Femur (tissue), 1 donor: Measurements from ENCODE around the gene CDH23.
"Not testable (repeated sequence)": the region's sequence is repeated elsewhere in the genome, so short reads cannot be mapped to it uniquely, and the experiment has no call there.

Experiments used
- DNase-seq: peaks from one replicate; pipeline ENCODE4 v3.0.0-alpha.2; 2017

Gene CDH23

GRCh38 chr10:71396711-71397295 lies at the start of gene CDH23:
Gene CDH23, plus strand, starts transcription at chr10:71396920. Its CDS starts 42,912 bp downstream, at chr10:71439832.
- DNase-seq = peak; percentile 74

- DNase-seq = no peak
Measured at GRCh38 chr10:71347587-71348395, 48.9 kb upstream of the CDH23 start.

GRCh38 chr10:71348850-71349249 lies 47.9 kb upstream of the CDH23 start:
- no peak for DNase-seq

- no peak for DNase-seq
Measured at GRCh38 chr10:71349406-71349805, 47.3 kb upstream of the CDH23 start.

GRCh38 chr10:71351087-71351486 lies 45.6 kb upstream of the CDH23 start:
- no peak for DNase-seq

- no peak for DNase-seq
Measured at GRCh38 chr10:71351628-71352319, 44.9 kb upstream of the CDH23 start.

- no peak for DNase-seq
Measured at GRCh38 chr10:71353639-71354038, 43.1 kb upstream of the CDH23 start.

GRCh38 chr10:71354776-71355175 lies 41.9 kb upstream of the CDH23 start:
- no peak for DNase-seq

GRCh38 chr10:71355886-71356285 lies 40.8 kb upstream of the CDH23 start:
- no peak for DNase-seq

- DNase-seq = no peak
Measured at GRCh38 chr10:71357792-71358265, 38.9 kb upstream of the CDH23 start.

- no peak for DNase-seq
Measured at GRCh38 chr10:71358277-71358676, 38.4 kb upstream of the CDH23 start.

GRCh38 chr10:71358906-71359305 lies 37.8 kb upstream of the CDH23 start:
- DNase-seq = not testable (repeated sequence)

GRCh38 chr10:71359364-71360046 lies 37.2 kb upstream of the CDH23 start:
- DNase-seq = peak; percentile 40

GRCh38 chr10:71360735-71361134 lies 36.0 kb upstream of the CDH23 start:
- no peak for DNase-seq

- no peak for DNase-seq
Measured at GRCh38 chr10:71361581-71361980, 35.1 kb upstream of the CDH23 start.

- DNase-seq = no peak
Measured at GRCh38 chr10:71362141-71362540, 34.6 kb upstream of the CDH23 start.

GRCh38 chr10:71363936-71364335 lies 32.8 kb upstream of the CDH23 start:
- DNase-seq = no peak

GRCh38 chr10:71365366-71365765 lies 31.4 kb upstream of the CDH23 start:
- no peak for DNase-seq

GRCh38 chr10:71366690-71367089 lies 30.0 kb upstream of the CDH23 start:
- DNase-seq = no peak

GRCh38 chr10:71367271-71367670 lies 29.4 kb upstream of the CDH23 start:
- no peak for DNase-seq

- DNase-seq = no peak
Measured at GRCh38 chr10:71368176-71368575, 28.5 kb upstream of the CDH23 start.

- no peak for DNase-seq
Measured at GRCh38 chr10:71368643-71369042, 28.1 kb upstream of the CDH23 start.

GRCh38 chr10:71369602-71370001 lies 27.1 kb upstream of the CDH23 start:
- no peak for DNase-seq
